ENCODE results near the gene STXBP5.

STXBP5 gene

DNA sequence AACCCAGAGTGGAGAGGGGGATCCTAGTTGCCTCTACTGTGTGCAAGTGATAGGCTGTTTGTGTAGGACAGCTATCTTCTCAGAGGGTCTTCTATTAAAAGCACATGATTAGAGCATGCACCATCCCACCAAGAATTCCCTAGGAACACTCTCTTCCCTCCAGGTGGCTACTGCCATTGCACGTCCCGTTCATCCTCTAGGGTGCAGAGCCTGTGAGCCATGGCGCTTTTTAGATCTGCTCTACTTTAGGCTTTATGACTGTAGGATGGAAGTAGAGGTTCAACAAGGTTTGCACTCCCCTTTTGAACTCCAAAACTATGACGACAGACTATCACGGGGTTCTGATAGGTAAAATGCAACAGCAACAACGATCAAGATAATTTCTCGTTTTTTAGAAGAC lies 213.7 kb downstream of the STXBP5 start (continued):
- TF ChIP-seq GLI4 (tag by site-specific recombination; IDR thresholded peaks at IDR 0.05) (no peak), GLIS2 (tag by site-specific recombination; IDR thresholded peaks at IDR 0.05) (no peak), MEIS1 (CRISPR knock-in tag; IDR thresholded peaks at IDR 0.05; ENCODE audit: borderline replicate concordance) (no peak), ZNF837 (tag by site-specific recombination; IDR thresholded peaks at IDR 0.05) (no peak), ZNF560 (tag by site-specific recombination; IDR thresholded peaks at IDR 0.05; ENCODE audit: borderline replicate concordance) (no peak), YY1 (tag by site-specific recombination; IDR thresholded peaks at IDR 0.05) (no peak)

DNA sequence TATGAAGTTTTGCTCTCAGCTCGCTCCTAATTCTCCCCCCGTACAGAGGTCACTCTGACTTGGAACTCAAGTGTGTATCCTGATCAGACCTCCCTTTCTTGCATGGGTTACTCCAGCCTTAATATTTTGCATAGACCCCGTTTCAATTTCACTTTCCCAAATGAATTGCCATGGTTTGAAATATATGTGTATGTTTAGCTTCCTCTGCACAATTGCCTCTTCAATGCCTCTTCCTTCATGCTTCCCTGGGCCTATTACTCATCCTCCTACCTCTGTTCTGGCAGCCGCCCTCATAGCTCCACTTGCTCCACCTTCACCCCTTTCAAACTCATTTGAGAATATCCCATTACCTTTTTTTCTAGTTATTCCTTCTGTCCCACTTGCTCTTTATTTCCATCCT lies 214.3 kb downstream of the STXBP5 start:
- no peaks in the 10 kb centered on the region for H3K9me3 ChIP-seq (ENCODE audit: control insufficient read depth, insufficient read depth, low read depth, low read length)
- H3K27ac ChIP-seq (ENCODE audit: extremely low read depth, low read depth, low read length): no peak overlapping the region
- CTCF ChIA-PET: no interaction called here
- H3K4me1 ChIP-seq (ENCODE audit: control insufficient read depth, insufficient read depth, low read length): no peaks in the 10 kb centered on the region
- POLR2A ChIA-PET: no interaction called here
- TF ChIP-seq EGR2 (tag by site-specific recombination; IDR thresholded peaks at IDR 0.05; ENCODE audit: low read depth): peak; percentile 57; the same call in 1 of the 2 replicates
- no peak for TF ChIP-seq HOXA7 (CRISPR knock-in tag; IDR thresholded peaks at IDR 0.05; ENCODE audit: borderline replicate concordance)
- 0 out of 2 replicates have a peak, but pooled peaks have one; percentile 12 for TF ChIP-seq ZFHX2 (tag by site-specific recombination; conservative IDR thresholded peaks at IDR 0.05)
- H3K4me3 ChIP-seq (ENCODE audit: low read depth, low read length): no peak overlapping the region
- H3K36me3 ChIP-seq (ENCODE audit: control insufficient read depth in 2 of 2, insufficient read depth in 1 of 2, low read length in 2 of 2): no peaks in the 10 kb centered on the region

DNA sequence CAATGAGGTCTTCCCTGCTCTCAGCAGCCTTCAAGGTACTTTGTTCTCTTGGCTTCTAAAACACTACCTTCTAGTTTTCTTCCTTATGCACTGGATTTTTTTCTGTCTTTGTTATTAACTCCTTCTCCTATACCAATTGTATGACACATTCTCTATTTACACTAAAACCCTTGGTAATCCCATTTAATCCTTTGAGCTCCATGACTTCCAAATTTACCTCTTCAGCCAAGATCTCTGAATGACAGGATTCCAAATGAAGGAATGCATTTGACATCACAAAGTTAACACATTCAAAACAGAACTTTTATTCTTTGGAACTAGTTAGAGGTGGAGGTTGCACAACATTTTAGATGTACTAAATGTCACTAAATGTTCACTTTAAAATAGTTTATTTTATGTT lies 217.7 kb downstream of the STXBP5 start:
- TF ChIP-seq ZNF366 (tag by site-specific recombination; conservative IDR thresholded peaks at IDR 0.05) (no peak), FEZF1 (tag by site-specific recombination; IDR thresholded peaks at IDR 0.05) (no peak), ZNF707 (tag by site-specific recombination; IDR thresholded peaks at IDR 0.05) (no peak), ZNF544 (tag by site-specific recombination; IDR thresholded peaks at IDR 0.05) (no peak)
- ChIA-PET CTCF (no interaction called here), POLR2A (no interaction called here)
- Histone ChIP-seq H3K36me3 (ENCODE audit: control insufficient read depth in 2 of 2, insufficient read depth in 1 of 2, low read length in 2 of 2) (no peaks in the 10 kb centered on the region), H3K4me1 (ENCODE audit: control insufficient read depth, insufficient read depth, low read length) (no peaks in the 10 kb centered on the region), H3K27ac (ENCODE audit: extremely low read depth, low read depth, low read length) (no peak overlapping the region), H3K4me3 (ENCODE audit: low read depth, low read length) (no peak overlapping the region), H3K9me3 (ENCODE audit: control insufficient read depth, insufficient read depth, low read depth, low read length) (no peaks in the 10 kb centered on the region)

DNA sequence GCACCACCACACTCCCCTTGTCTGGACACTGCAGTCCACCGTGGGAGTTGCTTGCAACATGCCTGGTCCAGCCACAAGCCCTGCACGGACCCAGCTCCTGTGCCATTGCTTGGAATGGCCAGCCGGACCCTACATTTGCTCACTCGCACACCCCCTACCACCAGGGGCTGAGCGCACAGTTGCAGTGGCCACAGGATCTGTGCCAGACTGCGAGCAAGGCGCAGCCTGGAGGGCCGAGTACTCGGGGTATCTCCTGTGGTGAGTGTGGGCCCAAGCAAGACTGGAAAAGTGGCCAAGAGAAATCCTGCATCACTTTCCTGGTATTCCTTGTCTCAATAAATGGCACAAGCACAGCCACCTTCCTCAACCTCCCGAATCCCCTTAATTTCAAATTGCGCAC lies 218.9 kb downstream of the STXBP5 start:
- TF ChIP-seq, protein P1, sequence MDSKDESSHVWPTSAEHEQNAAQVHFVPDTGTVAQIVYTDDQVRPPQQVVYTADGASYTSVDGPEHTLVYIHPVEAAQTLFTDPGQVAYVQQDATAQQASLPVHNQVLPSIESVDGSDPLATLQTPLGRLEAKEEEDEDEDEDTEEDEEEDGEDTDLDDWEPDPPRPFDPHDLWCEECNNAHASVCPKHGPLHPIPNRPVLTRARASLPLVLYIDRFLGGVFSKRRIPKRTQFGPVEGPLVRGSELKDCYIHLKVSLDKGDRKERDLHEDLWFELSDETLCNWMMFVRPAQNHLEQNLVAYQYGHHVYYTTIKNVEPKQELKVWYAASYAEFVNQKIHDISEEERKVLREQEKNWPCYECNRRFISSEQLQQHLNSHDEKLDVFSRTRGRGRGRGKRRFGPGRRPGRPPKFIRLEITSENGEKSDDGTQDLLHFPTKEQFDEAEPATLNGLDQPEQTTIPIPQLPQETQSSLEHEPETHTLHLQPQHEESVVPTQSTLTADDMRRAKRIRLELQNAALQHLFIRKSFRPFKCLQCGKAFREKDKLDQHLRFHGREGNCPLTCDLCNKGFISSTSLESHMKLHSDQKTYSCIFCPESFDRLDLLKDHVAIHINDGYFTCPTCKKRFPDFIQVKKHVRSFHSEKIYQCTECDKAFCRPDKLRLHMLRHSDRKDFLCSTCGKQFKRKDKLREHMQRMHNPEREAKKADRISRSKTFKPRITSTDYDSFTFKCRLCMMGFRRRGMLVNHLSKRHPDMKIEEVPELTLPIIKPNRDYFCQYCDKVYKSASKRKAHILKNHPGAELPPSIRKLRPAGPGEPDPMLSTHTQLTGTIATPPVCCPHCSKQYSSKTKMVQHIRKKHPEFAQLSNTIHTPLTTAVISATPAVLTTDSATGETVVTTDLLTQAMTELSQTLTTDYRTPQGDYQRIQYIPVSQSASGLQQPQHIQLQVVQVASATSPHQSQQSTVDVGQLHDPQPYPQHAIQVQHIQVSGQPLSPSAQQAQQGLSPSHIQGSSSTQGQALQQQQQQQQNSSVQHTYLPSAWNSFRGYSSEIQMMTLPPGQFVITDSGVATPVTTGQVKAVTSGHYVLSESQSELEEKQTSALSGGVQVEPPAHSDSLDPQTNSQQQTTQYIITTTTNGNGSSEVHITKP (tag by site-specific recombination; IDR thresholded peaks at IDR 0.05): no peak
- TF ChIP-seq ZNF10 (tag by site-specific recombination; IDR thresholded peaks at IDR 0.05): no peak
- TF ChIP-seq ZBTB20 (tag by site-specific recombination; IDR thresholded peaks at IDR 0.05): no peak
- no peak for TF ChIP-seq OSR2 (tag by site-specific recombination; IDR thresholded peaks at IDR 0.05)
- TF ChIP-seq, protein P2, sequence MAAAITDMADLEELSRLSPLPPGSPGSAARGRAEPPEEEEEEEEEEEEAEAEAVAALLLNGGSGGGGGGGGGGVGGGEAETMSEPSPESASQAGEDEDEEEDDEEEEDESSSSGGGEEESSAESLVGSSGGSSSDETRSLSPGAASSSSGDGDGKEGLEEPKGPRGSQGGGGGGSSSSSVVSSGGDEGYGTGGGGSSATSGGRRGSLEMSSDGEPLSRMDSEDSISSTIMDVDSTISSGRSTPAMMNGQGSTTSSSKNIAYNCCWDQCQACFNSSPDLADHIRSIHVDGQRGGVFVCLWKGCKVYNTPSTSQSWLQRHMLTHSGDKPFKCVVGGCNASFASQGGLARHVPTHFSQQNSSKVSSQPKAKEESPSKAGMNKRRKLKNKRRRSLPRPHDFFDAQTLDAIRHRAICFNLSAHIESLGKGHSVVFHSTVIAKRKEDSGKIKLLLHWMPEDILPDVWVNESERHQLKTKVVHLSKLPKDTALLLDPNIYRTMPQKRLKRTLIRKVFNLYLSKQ (tag by site-specific recombination; IDR thresholded peaks at IDR 0.05; ENCODE audit: borderline replicate concordance): no peak
- no peak for TF ChIP-seq ZNF423 (tag by site-specific recombination; IDR thresholded peaks at IDR 0.05)
- TF ChIP-seq, protein P3, sequence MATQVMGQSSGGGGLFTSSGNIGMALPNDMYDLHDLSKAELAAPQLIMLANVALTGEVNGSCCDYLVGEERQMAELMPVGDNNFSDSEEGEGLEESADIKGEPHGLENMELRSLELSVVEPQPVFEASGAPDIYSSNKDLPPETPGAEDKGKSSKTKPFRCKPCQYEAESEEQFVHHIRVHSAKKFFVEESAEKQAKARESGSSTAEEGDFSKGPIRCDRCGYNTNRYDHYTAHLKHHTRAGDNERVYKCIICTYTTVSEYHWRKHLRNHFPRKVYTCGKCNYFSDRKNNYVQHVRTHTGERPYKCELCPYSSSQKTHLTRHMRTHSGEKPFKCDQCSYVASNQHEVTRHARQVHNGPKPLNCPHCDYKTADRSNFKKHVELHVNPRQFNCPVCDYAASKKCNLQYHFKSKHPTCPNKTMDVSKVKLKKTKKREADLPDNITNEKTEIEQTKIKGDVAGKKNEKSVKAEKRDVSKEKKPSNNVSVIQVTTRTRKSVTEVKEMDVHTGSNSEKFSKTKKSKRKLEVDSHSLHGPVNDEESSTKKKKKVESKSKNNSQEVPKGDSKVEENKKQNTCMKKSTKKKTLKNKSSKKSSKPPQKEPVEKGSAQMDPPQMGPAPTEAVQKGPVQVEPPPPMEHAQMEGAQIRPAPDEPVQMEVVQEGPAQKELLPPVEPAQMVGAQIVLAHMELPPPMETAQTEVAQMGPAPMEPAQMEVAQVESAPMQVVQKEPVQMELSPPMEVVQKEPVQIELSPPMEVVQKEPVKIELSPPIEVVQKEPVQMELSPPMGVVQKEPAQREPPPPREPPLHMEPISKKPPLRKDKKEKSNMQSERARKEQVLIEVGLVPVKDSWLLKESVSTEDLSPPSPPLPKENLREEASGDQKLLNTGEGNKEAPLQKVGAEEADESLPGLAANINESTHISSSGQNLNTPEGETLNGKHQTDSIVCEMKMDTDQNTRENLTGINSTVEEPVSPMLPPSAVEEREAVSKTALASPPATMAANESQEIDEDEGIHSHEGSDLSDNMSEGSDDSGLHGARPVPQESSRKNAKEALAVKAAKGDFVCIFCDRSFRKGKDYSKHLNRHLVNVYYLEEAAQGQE (tag by site-specific recombination; IDR thresholded peaks at IDR 0.05): no peak
- no peak for TF ChIP-seq ZNF155 (tag by site-specific recombination; IDR thresholded peaks at IDR 0.05)
- no peak for TF ChIP-seq ZNF530 (tag by site-specific recombination; IDR thresholded peaks at IDR 0.05; ENCODE audit: low read depth)
- no peaks in the 10 kb centered on the region for H3K36me3 ChIP-seq (ENCODE audit: control insufficient read depth in 2 of 2, insufficient read depth in 1 of 2, low read length in 2 of 2)
- ChIA-PET CTCF (interaction anchor here (1.1 kb wide), 1 partner anchor 521 kb away, joined by 3 read pairs; no protein-coding TSS in a partner anchor), POLR2A (no interaction called here)
- H3K27ac ChIP-seq (ENCODE audit: extremely low read depth, low read depth, low read length): no peak overlapping the region
- no peak overlapping the region for H3K4me3 ChIP-seq (ENCODE audit: low read depth, low read length)
- no peaks in the 10 kb centered on the region for H3K9me3 ChIP-seq (ENCODE audit: control insufficient read depth, insufficient read depth, low read depth, low read length)
- no peaks in the 10 kb centered on the region for H3K4me1 ChIP-seq (ENCODE audit: control insufficient read depth, insufficient read depth, low read length)

Data from HEK293 (cell line).